GM18505 (cell line): ENCODE measurements around the gene LRRC17.
"Not testable (repeated sequence)": the region's sequence is repeated elsewhere in the genome, so short reads cannot be mapped to it uniquely, and the experiment has no call there.

Experiments used
- ATAC-seq: cut with Tn5 transposase; IDR thresholded peaks from one replicate; pipeline ENCODE4 v1.9.1; 2021; ENCODE audit not compliant: unreplicated experiment
- POLR2A ChIP-seq: IDR thresholded peaks from 4 replicates; pipeline ENCODE4 v1.6.1; 2011; ENCODE audit warnings: borderline replicate concordance; ENCODE audit not compliant: insufficient read depth, insufficient read length; ENCODE audit errors: extremely low read depth

LRRC17 gene

DNA sequence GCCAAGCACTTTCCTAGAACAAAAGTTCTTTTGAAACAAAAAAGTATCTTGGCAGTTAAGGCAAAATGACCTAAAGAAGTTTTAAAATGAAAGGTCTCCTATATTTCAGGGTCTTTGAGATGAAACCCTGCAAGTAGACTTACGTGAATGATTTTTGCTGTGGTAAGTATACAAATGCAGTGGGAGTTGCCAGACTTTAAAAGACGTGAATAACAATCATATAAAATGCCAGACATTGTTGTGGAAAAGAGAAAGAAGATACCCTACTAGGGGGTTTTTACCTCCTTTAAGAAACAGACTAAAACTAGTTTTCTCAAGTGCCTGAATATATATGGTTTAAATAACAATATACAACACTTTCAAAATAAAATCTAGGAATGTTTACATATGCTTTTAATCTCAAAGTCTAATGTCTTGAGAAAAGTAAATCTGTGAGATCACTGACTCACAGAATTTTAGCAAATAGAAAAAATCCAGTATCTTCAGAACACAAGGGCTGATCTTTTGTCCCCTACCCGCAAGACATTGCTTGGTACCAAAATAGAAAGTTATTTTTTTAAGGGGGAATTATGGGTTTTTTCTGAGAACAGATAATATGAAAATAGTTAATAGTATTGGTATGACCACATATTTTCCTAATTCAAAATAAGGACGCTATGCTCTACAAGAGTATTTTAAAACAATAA, 29.5 kb downstream of the LRRC17 start:
- TF ChIP-seq POLR2A: no peak
- ATAC-seq: no peak

- no peak for TF ChIP-seq POLR2A
- no peak for ATAC-seq
These were observed 30.1 kb downstream of the LRRC17 start for GRCh38 chr7:102942868-102943267.

DNA sequence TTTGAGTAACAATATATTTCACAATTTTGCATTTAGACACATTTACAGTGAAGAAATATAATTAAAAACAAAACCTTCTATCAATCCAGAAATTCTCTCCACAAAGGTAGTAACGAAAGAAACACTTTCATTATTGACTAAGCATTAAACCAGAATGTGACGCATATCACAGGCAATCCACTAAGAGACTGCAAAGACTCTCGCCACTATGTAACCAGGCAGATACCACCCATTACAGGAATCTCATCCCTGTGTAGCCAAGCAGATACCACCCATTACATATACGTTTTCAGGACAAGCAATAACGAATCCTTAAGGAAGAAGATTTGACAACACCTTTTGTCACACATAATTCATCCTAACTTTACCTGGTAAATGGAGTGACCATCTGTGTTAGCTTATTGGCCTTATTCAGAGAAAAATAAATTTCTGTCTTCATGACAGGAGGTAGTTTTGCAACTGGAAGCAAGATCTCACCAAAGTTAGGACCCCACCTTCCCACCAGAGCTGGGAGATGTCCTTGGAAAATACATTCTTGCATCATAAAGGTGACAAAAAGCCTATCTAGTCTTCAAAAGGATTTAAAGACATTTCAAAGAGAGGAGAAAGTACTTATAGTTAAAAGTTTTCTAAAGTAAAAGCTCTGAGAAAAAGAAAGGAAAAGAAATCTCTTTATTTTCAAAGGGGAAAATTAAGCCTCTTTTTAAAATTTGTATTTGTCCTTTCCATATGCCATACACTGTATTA, 30.8 kb downstream of the LRRC17 start:
- no peak for ATAC-seq
- no peak for TF ChIP-seq POLR2A

- no peak for ATAC-seq
- TF ChIP-seq POLR2A: no peak
These were observed 31.4 kb downstream of the LRRC17 start for GRCh38 chr7:102944241-102944640.

DNA sequence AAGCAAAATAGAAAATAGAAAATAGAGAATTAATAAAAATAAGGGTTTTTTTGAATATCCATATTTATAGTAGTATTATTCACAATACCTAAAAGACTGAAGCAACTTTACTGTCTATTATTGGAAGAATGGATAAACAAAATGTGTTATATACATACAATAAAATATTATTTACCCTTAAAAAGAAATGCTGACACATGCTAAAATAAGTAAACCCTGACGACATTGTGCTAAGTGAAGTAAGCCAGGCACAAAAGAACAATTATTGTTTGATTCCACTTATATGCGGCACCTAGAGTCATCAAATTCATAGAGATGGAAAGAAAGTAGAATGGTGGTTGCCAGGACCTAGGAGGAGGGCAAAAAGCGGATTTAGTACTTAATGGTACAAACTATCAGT, 39.0 kb downstream of the LRRC17 start:
- ATAC-seq: no peak
- TF ChIP-seq POLR2A: no peak

- ATAC-seq: no peak
- no peak for TF ChIP-seq POLR2A
These were observed 40.6 kb downstream of the LRRC17 start for GRCh38 chr7:102953406-102953805.

DNA sequence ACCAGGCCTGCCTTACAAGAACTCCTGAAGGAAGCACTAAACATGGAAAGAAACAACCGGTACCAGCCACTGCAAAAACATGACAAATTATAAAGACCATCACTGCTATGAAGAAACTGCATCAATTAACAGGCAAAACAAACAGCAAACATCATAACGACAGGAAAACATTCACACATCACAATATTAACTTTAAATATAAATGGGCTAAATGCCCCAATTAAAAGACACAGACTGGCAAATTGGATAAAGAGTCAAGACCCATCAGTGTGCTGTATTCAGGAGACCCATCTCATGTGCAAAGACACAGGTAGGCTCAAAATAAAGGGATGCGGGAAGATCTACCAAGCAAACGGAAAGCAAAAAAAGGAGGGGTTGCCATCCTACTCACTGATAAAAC, 41.6 kb downstream of the LRRC17 start:
- ATAC-seq: not testable (repeated sequence)

GRCh38 chr7:102958004-102958403, 45.2 kb downstream of the LRRC17 start:
- not testable (repeated sequence) for ATAC-seq

DNA sequence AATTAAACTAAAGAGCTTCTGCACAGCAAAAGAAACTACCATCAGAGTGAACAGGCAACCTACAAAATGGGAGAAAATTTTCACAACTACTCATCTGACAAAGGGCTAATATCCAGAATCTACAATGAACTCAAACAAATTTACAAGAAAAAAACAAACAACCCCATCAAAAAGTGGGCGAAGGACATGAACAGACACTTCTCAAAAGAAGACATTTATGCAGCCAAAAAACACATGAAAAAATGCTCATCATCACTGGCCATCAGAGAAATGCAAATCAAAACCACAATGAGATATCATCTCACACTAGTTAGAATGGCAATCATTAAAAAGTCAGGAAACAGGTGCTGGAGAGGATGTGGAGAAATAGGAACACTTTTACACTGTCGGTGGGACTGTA, 49.2 kb downstream of the LRRC17 start:
- not testable (repeated sequence) for ATAC-seq

DNA sequence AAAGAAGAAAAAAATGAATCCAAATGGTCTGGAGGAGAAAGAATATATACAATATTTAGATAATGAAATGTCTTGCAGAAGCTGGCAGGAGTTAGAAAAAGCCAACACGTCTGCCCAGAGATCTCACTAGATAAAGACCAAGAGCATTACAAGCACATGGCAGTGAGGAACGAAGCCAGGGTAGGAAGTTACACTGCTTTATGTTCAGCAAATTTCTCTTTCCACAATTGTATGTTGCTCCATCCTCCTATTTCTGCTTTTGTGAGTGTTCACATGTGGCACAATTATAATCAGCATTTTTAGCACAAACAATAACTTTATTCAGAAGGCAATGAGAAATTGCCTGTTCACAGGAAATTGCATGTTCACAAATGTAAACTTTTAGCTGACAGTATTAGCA, 53.7 kb downstream of the LRRC17 start:
- no peak for ATAC-seq
- no peak for TF ChIP-seq POLR2A

DNA sequence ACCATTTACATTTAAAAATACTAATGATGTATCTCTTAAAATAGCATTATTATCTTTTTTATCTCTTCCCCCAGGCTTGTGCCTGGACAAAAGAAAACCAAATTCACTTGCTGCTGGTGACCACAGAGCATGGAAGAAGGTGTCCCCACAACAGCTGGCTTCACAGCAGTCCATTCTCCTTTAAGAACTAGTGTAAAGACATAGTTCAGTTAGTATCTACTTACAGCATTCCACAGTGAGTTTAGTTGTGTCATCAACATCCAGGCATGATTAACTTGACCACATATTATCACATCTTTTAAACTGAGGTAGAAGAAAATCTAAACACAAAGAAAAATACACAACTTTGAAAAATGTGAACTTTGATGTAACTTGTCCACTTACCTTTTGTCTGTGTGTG, 55.0 kb downstream of the LRRC17 start:
- no peak for TF ChIP-seq POLR2A

GRCh38 chr7:102973096-102973802, 60.4 kb downstream of the LRRC17 start:
- no peak for ATAC-seq
- no peak for TF ChIP-seq POLR2A

More for the DNA sequence above, 55.0 kb downstream of the LRRC17 start:
- ATAC-seq: no peak

- TF ChIP-seq POLR2A: no peak
- ATAC-seq: no peak
These were observed 61.8 kb downstream of the LRRC17 start for GRCh38 chr7:102974366-102975236.
